Esophagus squamous epithelium (tissue), 5 donors: ENCODE results near the gene SERPINI1. TPM values are rescaled to one million over a fixed set of nuclear protein-coding genes. Genes with fewer than 3 reads are reported as not detected.

Experiments used
- DNase-seq: peaks from one replicate; lab custom pipeline; 2025; lab: John Stamatoyannopoulos, UW
- H3K27ac ChIP-seq, 4 donors: fragments of 200-600 bp; sonication (generic); one replicate each; pipeline ENCODE4 v1.5.1; 2016 to 2019; ENCODE audit warnings: mild to moderate bottlenecking in 1 of 4
- H3K27me3 ChIP-seq, 4 donors: fragments of 200-600 bp; sonication (generic); 1 replicate in 3 of 4; 2 replicates in 1 of 4; pipeline versions ENCODE4 v1.5.1 to v1.6.0; 2017 to 2021; ENCODE audit warnings: antibody characterized with exemption in 1 of 4
- H3K36me3 ChIP-seq, 3 donors: fragments of 200-600 bp; sonication (generic); one replicate each; pipeline ENCODE4 v1.5.1; 2016 to 2019
- H3K4me1 ChIP-seq, 3 donors: fragments of 200-600 bp; sonication (generic); one replicate each; pipeline ENCODE4 v1.5.1; 2017 to 2019
- H3K4me3 ChIP-seq, 4 donors: fragments of 200-600 bp; sonication (generic); 1 replicate in 3 of 4; 2 replicates in 1 of 4; pipeline ENCODE4 v1.5.1; 2016 to 2019; ENCODE audit warnings: mild to moderate bottlenecking in 2 of 4, moderate library complexity in 1 of 4
- H3K9me3 ChIP-seq, 3 donors: fragments of 200-600 bp; sonication (generic); one replicate each; pipeline ENCODE4 v1.5.1; 2016 to 2019
- CTCF ChIP-seq, 6 experiments: fragments of 450-650 bp in 4 of 6; fragments of 200-600 bp in 2 of 6; sonication (generic) in 2 of 6; IDR thresholded peaks; one replicate each; pipeline ENCODE4 v1.5.1; 2016 to 2019; ENCODE audit warnings: antibody characterized with exemption in 6 of 6, mild to moderate bottlenecking in 4 of 6, moderate library complexity in 4 of 6
- POLR2A ChIP-seq, 4 donors: fragments of 450-650 bp; IDR thresholded peaks; one replicate each; pipeline ENCODE4 v1.6.1; 2017; ENCODE audit warnings: antibody characterized with exemption in 4 of 4, mild to moderate bottlenecking in 4 of 4, moderate library complexity in 3 of 4
- WGBS, 2 donors: methylation state at CpG; one replicate each; pipeline ENCODE4 v1.1.5; 2018; 5-methylcytosine and 5-hydroxymethylcytosine counted together
- intact Hi-C: fragments of 100-400 bp; cut with DNase I; formaldehyde crosslinking; loops from one replicate; pipeline ENCODE4 v1.15.0; 2022
- total RNA-seq, 4 donors: library from RNA; depleted of rRNA; stranded (reverse); fragments of >200 nt; gene quantifications; one replicate each; pipeline ENCODE4 v1.1.0, GENCODE V29; 2016
- donor health status: DM: yes; HTN: yes; CAD: no.

The SERPINI1 gene
- total RNA-seq, 4 donors from 2014 or later = 1.1 to 4.4 (median 3.5) TPM

GRCh38 chr3:167705840-167706239 lies 29.7 kb upstream of the SERPINI1 start:
- DNase-seq = no peak
- WGBS, 2 donors = 69 to 75% methylated on average over 2 of the region's 2 CpGs
- intact Hi-C loops = no loop called here
- Histone ChIP-seq H3K27ac (no peak overlapping the region), H3K4me3 (no peak overlapping the region), H3K36me3 (peaks cover 0 to 70% (median 0%) of the 10 kb centered on the region in 3 donors), H3K9me3 (no peaks in the 10 kb centered on the region), H3K27me3 (no peaks in the 10 kb centered on the region), H3K4me1 (no peaks in the 10 kb centered on the region)
- TF ChIP-seq CTCF (IDR thresholded peaks at IDR 0.05) (no peak), POLR2A (IDR thresholded peaks at IDR 0.05) (no peak)

- WGBS, 2 donors = 85 to 100% methylated on average over 3 to 4 of the region's 4 CpGs
- Histone ChIP-seq H3K4me1 (no peaks in the 10 kb centered on the region), H3K4me3 (no peak overlapping the region), H3K27ac (no peak overlapping the region), H3K36me3 (peaks cover 0 to 61% (median 0%) of the 10 kb centered on the region in 3 donors), H3K9me3 (no peaks in the 10 kb centered on the region), H3K27me3 (no peaks in the 10 kb centered on the region)
- TF ChIP-seq POLR2A (IDR thresholded peaks at IDR 0.05) (no peak), CTCF (IDR thresholded peaks at IDR 0.05) (no peak)
- DNase-seq = no peak
- intact Hi-C loops = no loop called here
Observed at GRCh38 chr3:167709690-167710089, 25.8 kb upstream of the SERPINI1 start.

- TF ChIP-seq POLR2A (IDR thresholded peaks at IDR 0.05) (no peak), CTCF (IDR thresholded peaks at IDR 0.05) (no peak)
- peaks cover 0 to 58% (median 0%) of the 10 kb centered on the region in 3 donors for H3K36me3 ChIP-seq
- no peak for DNase-seq
- no peak overlapping the region for H3K4me3 ChIP-seq
- no peak overlapping the region for H3K27ac ChIP-seq
- intact Hi-C loops = no loop called here
- H3K9me3 ChIP-seq = no peaks in the 10 kb centered on the region
- H3K4me1 ChIP-seq = no peaks in the 10 kb centered on the region
- no peaks in the 10 kb centered on the region for H3K27me3 ChIP-seq
Observed at GRCh38 chr3:167710552-167710951, 25.0 kb upstream of the SERPINI1 start.

GRCh38 chr3:167711439-167711838 lies 24.1 kb upstream of the SERPINI1 start:
- H3K4me1 ChIP-seq = no peaks in the 10 kb centered on the region
- intact Hi-C loops = no loop called here
- no peak for DNase-seq
- H3K36me3 ChIP-seq = peaks cover 0 to 54% (median 0%) of the 10 kb centered on the region in 3 donors
- no peak overlapping the region for H3K4me3 ChIP-seq
- TF ChIP-seq CTCF (IDR thresholded peaks at IDR 0.05) = no peak
- no peak for TF ChIP-seq POLR2A (IDR thresholded peaks at IDR 0.05)
- no peaks in the 10 kb centered on the region for H3K27me3 ChIP-seq
- WGBS, 2 donors = 80 to 93% methylated on average over 1 of the region's 1 CpG
- no peak overlapping the region for H3K27ac ChIP-seq
- no peaks in the 10 kb centered on the region for H3K9me3 ChIP-seq

GRCh38 chr3:167712445-167712844 lies 23.1 kb upstream of the SERPINI1 start:
- Histone ChIP-seq H3K9me3 (no peaks in the 10 kb centered on the region), H3K36me3 (peaks cover 0 to 52% (median 0%) of the 10 kb centered on the region in 3 donors), H3K27ac (no peak overlapping the region), H3K4me1 (no peaks in the 10 kb centered on the region), H3K4me3 (no peak overlapping the region), H3K27me3 (no peaks in the 10 kb centered on the region)
- intact Hi-C loops = no loop called here
- DNase-seq = no peak
- WGBS, 2 donors = 86 to 89% methylated on average over 3 of the region's 3 CpGs
- TF ChIP-seq CTCF (IDR thresholded peaks at IDR 0.05) (no peak), POLR2A (IDR thresholded peaks at IDR 0.05) (no peak)
